Stimulated activated CD4-positive, alpha-beta T cell treated with anti-CD3 and anti-CD28 coated beads, Interleukin-15, amount 100 ng/mL, for 24 hours (primary cell): ENCODE measurements around the gene SMIM41.
"Not testable (repeated sequence)": the region's sequence is repeated elsewhere in the genome, so short reads cannot be mapped to it uniquely, and the experiment has no call there.

Experiments
- DNase-seq: peaks from one replicate; pipeline ENCODE4 v3.0.0-alpha.2; 2020

The SMIM41 gene

GRCh38 chr12:52087961-52088820 lies 8.7 kb downstream of the SMIM41 start:
- DNase-seq, result no peak

GRCh38 chr12:52089491-52089890 lies 10.0 kb downstream of the SMIM41 start:
- DNase-seq, result no peak

GRCh38 chr12:52090291-52090690 lies 10.8 kb downstream of the SMIM41 start:
- DNase-seq, result no peak

- DNase-seq, result no peak
Measured at GRCh38 chr12:52091061-52091460, 11.6 kb downstream of the SMIM41 start.

- no peak for DNase-seq
Measured at GRCh38 chr12:52091869-52092268, 12.4 kb downstream of the SMIM41 start.

- no peak for DNase-seq
Measured at GRCh38 chr12:52093346-52093745, 13.8 kb downstream of the SMIM41 start.

- DNase-seq, result no peak
Measured at GRCh38 chr12:52096332-52097044, 17.0 kb downstream of the SMIM41 start.

GRCh38 chr12:52097045-52097666 lies 17.7 kb downstream of the SMIM41 start:
- no peak for DNase-seq

- not testable (repeated sequence) for DNase-seq
Measured at GRCh38 chr12:52104431-52105089, 25.1 kb downstream of the SMIM41 start.

- DNase-seq, result peak; percentile 77
Measured at GRCh38 chr12:52116222-52117125, 37.0 kb downstream of the SMIM41 start.

- DNase-seq, result not testable (repeated sequence)
Measured at GRCh38 chr12:52117806-52118475, 38.4 kb downstream of the SMIM41 start.

GRCh38 chr12:52119398-52120254 lies 40.1 kb downstream of the SMIM41 start:
- DNase-seq, result peak; percentile 54

- no peak for DNase-seq
Measured at GRCh38 chr12:52120951-52121823, 41.7 kb downstream of the SMIM41 start.

- DNase-seq, result peak; percentile 81
Measured at GRCh38 chr12:52121824-52122539, 42.5 kb downstream of the SMIM41 start.

GRCh38 chr12:52122540-52122871 lies 43.0 kb downstream of the SMIM41 start:
- no peak for DNase-seq

- no peak for DNase-seq
Measured at GRCh38 chr12:52122904-52123303, 43.4 kb downstream of the SMIM41 start.

GRCh38 chr12:52123487-52124186 lies 44.1 kb downstream of the SMIM41 start:
- no peak for DNase-seq

- no peak for DNase-seq
Measured at GRCh38 chr12:52125476-52125900, 46.0 kb downstream of the SMIM41 start.
